SK-N-MC (cell line): ENCODE results near the gene WFDC12.

Source experiments
- EZH2 ChIP-seq: fragments of 200-600 bp; sonication (generic); IDR thresholded peaks from one replicate; pipeline ENCODE4 v1.6.1; 2017; ENCODE audit warnings: antibody characterized with exemption
- FOXP2 ChIP-seq: optimal IDR thresholded peaks from 2 replicates; pipeline ENCODE3; 2011; ENCODE audit warnings: mild to moderate bottlenecking, moderate library complexity; ENCODE audit not compliant: insufficient read depth; ENCODE audit errors: extremely low read length, control extremely low read depth
- POLR2AphosphoS5 ChIP-seq: IDR thresholded peaks from 2 replicates; pipeline ENCODE4 v1.6.1; 2012; ENCODE audit warnings: mild to moderate bottlenecking, low read depth, low read length, borderline replicate concordance

DNA sequence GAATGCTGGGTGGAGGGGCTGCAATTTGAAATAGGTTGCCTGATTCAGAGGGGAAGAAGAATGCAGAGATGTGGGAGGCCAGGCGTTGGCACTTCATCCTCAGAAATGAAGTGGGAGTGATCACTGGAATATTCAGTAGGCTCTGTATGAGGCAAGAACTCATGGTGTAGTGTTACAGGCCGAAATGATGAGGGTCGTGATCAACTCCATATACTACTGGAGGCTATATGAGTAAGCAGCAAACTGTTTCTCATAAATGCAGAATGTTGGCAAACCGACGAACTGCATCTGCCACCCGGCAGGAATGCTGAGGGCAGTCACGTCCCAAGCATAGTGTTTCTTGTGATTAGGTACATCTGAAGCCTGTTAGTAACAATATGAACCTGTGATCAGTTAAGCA lies 36.0 kb downstream of the WFDC12 start:
- TF ChIP-seq POLR2AphosphoS5 (no peak), EZH2 (no peak), FOXP2 (no peak)
